Fibroblast of lung (primary cell): ENCODE results near the gene POLR3E. TPM values are rescaled to one million over a fixed set of nuclear protein-coding genes. Genes with fewer than 3 reads are reported as not detected.

Experiments used
- DNase-seq, 2 donors: peaks; one replicate each; pipeline versions ENCODE4 v3.0.0 to v3.0.0-alpha.2; 2010; ENCODE audit warnings: low read depth in 2 of 2
- H2AFZ ChIP-seq: 2 replicates; pipeline ENCODE4 v1.5.1; 2012; ENCODE audit warnings: low read length, control low read depth, inconsistent platforms
- H3K27ac ChIP-seq: 2 replicates; pipeline ENCODE4 v1.5.1; 2011; ENCODE audit warnings: low read length, control low read depth; ENCODE audit not compliant: insufficient read depth
- H3K27me3 ChIP-seq: 2 replicates; pipeline ENCODE4 v1.5.1; 2011; ENCODE audit warnings: mild to moderate bottlenecking, low read length; ENCODE audit not compliant: control insufficient read depth, insufficient read depth
- H3K36me3 ChIP-seq: 2 replicates; pipeline ENCODE4 v1.5.1; 2011; ENCODE audit warnings: low read length; ENCODE audit not compliant: control insufficient read depth, insufficient read depth
- H3K4me1 ChIP-seq: 2 replicates; pipeline ENCODE4 v1.5.1; 2011; ENCODE audit warnings: low read length; ENCODE audit not compliant: control insufficient read depth, insufficient read depth; ENCODE audit errors: extremely low read depth
- H3K4me2 ChIP-seq: 2 replicates; pipeline ENCODE4 v1.5.1; 2011; ENCODE audit warnings: low read length, control low read depth; ENCODE audit not compliant: insufficient read depth; ENCODE audit errors: extremely low read depth
- H3K4me3 ChIP-seq, 4 experiments: fragments of 200-600 bp in 1 of 4; sonication (generic) in 1 of 4; replicated peaks in 1 of 4; 2 replicates each; pipeline ENCODE4 v1.5.1; 2011 to 2016; ENCODE audit warnings: low read length in 4 of 4, low read depth in 3 of 4, mild to moderate bottlenecking in 3 of 4, control low read depth in 2 of 4, inconsistent platforms in 1 of 4, mixed read lengths in 1 of 4; ENCODE audit not compliant: insufficient read depth in 1 of 4; ENCODE audit errors: control extremely low read depth in 1 of 4
- H3K79me2 ChIP-seq: 2 replicates; pipeline ENCODE4 v1.5.1; 2012; ENCODE audit warnings: mild to moderate bottlenecking, low read length, inconsistent platforms; ENCODE audit not compliant: control insufficient read depth, insufficient read depth
- H3K9ac ChIP-seq: 2 replicates; pipeline ENCODE4 v1.5.1; 2011; ENCODE audit warnings: mild to moderate bottlenecking, low read length, control low read depth; ENCODE audit not compliant: insufficient read depth
- H3K9me3 ChIP-seq: 2 replicates; pipeline ENCODE4 v1.5.1; 2012; ENCODE audit warnings: low read depth, low read length; ENCODE audit not compliant: control insufficient read depth, insufficient read depth
- H4K20me1 ChIP-seq: 2 replicates; pipeline ENCODE4 v1.5.1; 2011; ENCODE audit warnings: low read length; ENCODE audit not compliant: control insufficient read depth, insufficient read depth; ENCODE audit errors: extremely low read depth
- CTCF ChIP-seq, 2 donors: IDR thresholded peaks in 1 of 2; conservative IDR thresholded peaks in 1 of 2; 1 replicate in 1 of 2; 2 replicates in 1 of 2; pipeline ENCODE4 v1.5.1; 2011 to 2012; ENCODE audit warnings: low read length in 2 of 2, control low read depth in 1 of 2, inconsistent platforms in 1 of 2, low read depth in 1 of 2, mild to moderate bottlenecking in 1 of 2
- EZH2 ChIP-seq: IDR thresholded peaks from 2 replicates; pipeline ENCODE4 v1.5.1; 2012; ENCODE audit warnings: low read length, control low read depth, mild to moderate bottlenecking; ENCODE audit errors: missing control alignments
- polyA plus RNA-seq, 2 donors: library from polyadenylated mRNA; depleted of rRNA in 1 of 2; stranded (reverse) in 1 of 2; unstranded in 1 of 2; fragments of >200 nt; gene quantifications; 2 replicates each; pipeline ENCODE4 v1.2.1, GENCODE V29; 2011 to 2012; ENCODE audit warnings: missing spikeins in 1 of 2
- total RNA-seq: library from RNA; depleted of rRNA; stranded (reverse); fragments of >200 nt; gene quantifications from 2 replicates; pipeline ENCODE4 v1.2.1, GENCODE V29; 2014

POLR3E gene
- total and polyA plus RNA-seq, 2 donors (not counting 1 experiment from before 2014, with no cell fraction given): 14.2 to 28.9 TPM

- Histone ChIP-seq H3K4me3 (no peak overlapping the region), H3K79me2 (no peaks in the 10 kb centered on the region), H3K9ac (no peak overlapping the region), H2AFZ (no peak overlapping the region), H3K27me3 (no peaks in the 10 kb centered on the region), H3K9me3 (no peaks in the 10 kb centered on the region), H3K36me3 (peaks cover 29% of the 10 kb centered on the region), H4K20me1 (no peaks in the 10 kb centered on the region), H3K4me1 (no peaks in the 10 kb centered on the region), H3K4me2 (no peak overlapping the region), H3K27ac (no peak overlapping the region)
- TF ChIP-seq EZH2: no peak
- no peak for TF ChIP-seq CTCF (conservative IDR thresholded peaks at IDR 0.05 in 1 of 2, IDR thresholded peaks at IDR 0.05 in 1 of 2; ENCODE audit: low read depth in 1 of 2, low read length in 2 of 2)
- DNase-seq: no peak
These were observed 33.1 kb downstream of the POLR3E start for GRCh38 chr16:22330326-22330725.

GRCh38 chr16:22333457-22333994, 36.3 kb downstream of the POLR3E start:
- no peak overlapping the region for H3K27ac ChIP-seq
- DNase-seq: no peak
- H3K27me3 ChIP-seq: no peaks in the 10 kb centered on the region
- no peak overlapping the region for H3K4me3 ChIP-seq
- H3K9me3 ChIP-seq: no peaks in the 10 kb centered on the region
- no peak overlapping the region for H2AFZ ChIP-seq
- no peaks in the 10 kb centered on the region for H4K20me1 ChIP-seq
- no peak overlapping the region for H3K9ac ChIP-seq
- TF ChIP-seq CTCF (conservative IDR thresholded peaks at IDR 0.05 in 1 of 2, IDR thresholded peaks at IDR 0.05 in 1 of 2; ENCODE audit: low read depth in 1 of 2, low read length in 2 of 2) (no peak), EZH2 (no peak)
- H3K4me1 ChIP-seq: no peaks in the 10 kb centered on the region
- H3K36me3 ChIP-seq: peaks cover 19% of the 10 kb centered on the region
- peaks cover 6% of the 10 kb centered on the region for H3K79me2 ChIP-seq
- no peak overlapping the region for H3K4me2 ChIP-seq

GRCh38 chr16:22335668-22336246, 38.5 kb downstream of the POLR3E start:
- no peaks in the 10 kb centered on the region for H3K9me3 ChIP-seq
- no peak for DNase-seq
- no peak overlapping the region for H3K4me3 ChIP-seq
- H3K36me3 ChIP-seq: peaks cover 16% of the 10 kb centered on the region
- H2AFZ ChIP-seq: no peak overlapping the region
- H3K4me1 ChIP-seq: no peaks in the 10 kb centered on the region
- H3K9ac ChIP-seq: no peak overlapping the region
- no peaks in the 10 kb centered on the region for H4K20me1 ChIP-seq
- no peak overlapping the region for H3K4me2 ChIP-seq
- no peaks in the 10 kb centered on the region for H3K27me3 ChIP-seq
- TF ChIP-seq CTCF (conservative IDR thresholded peaks at IDR 0.05 in 1 of 2, IDR thresholded peaks at IDR 0.05 in 1 of 2; ENCODE audit: low read depth in 1 of 2, low read length in 2 of 2) (no peak), EZH2 (no peak)
- no peak overlapping the region for H3K27ac ChIP-seq
- H3K79me2 ChIP-seq: peaks cover 6% of the 10 kb centered on the region
